HEK293 (cell line): ENCODE measurements around the gene PLEKHG5.
A peak's percentile ranks its signal among the peaks of the same experiment; 100 is the strongest.
"Not testable (repeated sequence)": the region's sequence is repeated elsewhere in the genome, so short reads cannot be mapped to it uniquely, and the experiment has no call there.

Experiments
- CTCF ChIA-PET: fragments of 350-600 bp; formaldehyde crosslinking; extraction: SDS; loops from one replicate; lab custom pipeline; 2021; ENCODE audit warnings: antibody characterized with exemption; lab: Yijun Ruan, JAX
- POLR2A ChIA-PET: fragments of 300-600 bp; formaldehyde crosslinking; extraction: SDS; loops from one replicate; lab custom pipeline; 2020; ENCODE audit warnings: antibody characterized with exemption, inconsistent platforms; lab: Yijun Ruan, JAX
- H3K27ac ChIP-seq: fragments of 200-500 bp; sonication (Bioruptor generic); 2 replicates; pipeline ENCODE4 v1.5.1; 2014; ENCODE audit warnings: low read depth, low read length, control low read depth, inconsistent platforms; ENCODE audit errors: extremely low read depth
- H3K36me3 ChIP-seq, 2 experiments: fragments of 200-500 bp in 1 of 2; sonication (Bioruptor generic) in 1 of 2; 1 replicate in 1 of 2; 2 replicates in 1 of 2; pipeline ENCODE4 v1.5.1; 2014 to 2017; ENCODE audit warnings: inconsistent platforms in 2 of 2, low read length in 2 of 2; ENCODE audit not compliant: control insufficient read depth in 2 of 2, insufficient read depth in 1 of 2
- H3K4me1 ChIP-seq: fragments of 200-500 bp; sonication (Bioruptor generic); 2 replicates; pipeline ENCODE4 v1.5.1; 2014; ENCODE audit warnings: mild to moderate bottlenecking, low read length, inconsistent platforms; ENCODE audit not compliant: control insufficient read depth, insufficient read depth
- H3K4me3 ChIP-seq: 2 replicates; pipeline ENCODE4 v1.5.1; 2011; ENCODE audit warnings: low read depth, mild to moderate bottlenecking, control low read depth, low read length, moderate library complexity
- H3K9me3 ChIP-seq: fragments of 200-500 bp; sonication (Bioruptor generic); 2 replicates; pipeline ENCODE4 v1.5.1; 2014; ENCODE audit warnings: low read depth, low read length, inconsistent platforms; ENCODE audit not compliant: control insufficient read depth, insufficient read depth
- FEZF1 ChIP-seq: fragments of 450-650 bp; formaldehyde crosslinking; IDR thresholded peaks from 2 replicates; pipeline ENCODE4 v1.5.1; 2016; ENCODE audit warnings: missing biosample characterization, missing genetic modification characterization
- KLF1 ChIP-seq: fragments of 450-650 bp; formaldehyde crosslinking; IDR thresholded peaks from 2 replicates; pipeline ENCODE4 v1.5.1; 2016; ENCODE audit warnings: missing biosample characterization, missing genetic modification characterization
- SCRT2 ChIP-seq: fragments of 450-650 bp; formaldehyde crosslinking; IDR thresholded peaks from 2 replicates; pipeline ENCODE4 v1.5.1; 2016; ENCODE audit warnings: missing biosample characterization, missing genetic modification characterization
- YY2 ChIP-seq: fragments of 450-650 bp; formaldehyde crosslinking; IDR thresholded peaks from 2 replicates; pipeline ENCODE4 v1.5.1; 2016; ENCODE audit warnings: missing biosample characterization, missing genetic modification characterization
- ZBTB1 ChIP-seq: fragments of 450-650 bp; formaldehyde crosslinking; IDR thresholded peaks from 2 replicates; pipeline ENCODE4 v1.5.1; 2016; ENCODE audit warnings: missing biosample characterization, missing genetic modification characterization
- ZBTB20 ChIP-seq: fragments of 450-650 bp; formaldehyde crosslinking; IDR thresholded peaks from 2 replicates; pipeline ENCODE4 v1.5.1; 2016; ENCODE audit warnings: missing biosample characterization, missing genetic modification characterization
- ZEB2 ChIP-seq: fragments of 450-650 bp; formaldehyde crosslinking; IDR thresholded peaks from 2 replicates; pipeline ENCODE4 v1.5.1; 2016; ENCODE audit warnings: missing biosample characterization, missing genetic modification characterization
- ZNF121 ChIP-seq: fragments of 450-650 bp; formaldehyde crosslinking; IDR thresholded peaks from 2 replicates; pipeline ENCODE4 v1.5.1; 2016; ENCODE audit warnings: missing biosample characterization, missing genetic modification characterization
- ZNF132 ChIP-seq: fragments of 450-650 bp; formaldehyde crosslinking; IDR thresholded peaks from 2 replicates; pipeline ENCODE4 v1.5.1; 2017; ENCODE audit warnings: missing biosample characterization, missing genetic modification characterization, borderline replicate concordance
- ZNF398 ChIP-seq: fragments of 450-650 bp; formaldehyde crosslinking; IDR thresholded peaks from 2 replicates; pipeline ENCODE4 v1.5.1; 2017; ENCODE audit warnings: missing biosample characterization, missing genetic modification characterization
- ZNF521 ChIP-seq: fragments of 450-650 bp; formaldehyde crosslinking; IDR thresholded peaks from 2 replicates; pipeline ENCODE4 v1.5.1; 2017; ENCODE audit warnings: missing biosample characterization, mild to moderate bottlenecking, missing genetic modification characterization
- ZNF560 ChIP-seq: fragments of 450-650 bp; formaldehyde crosslinking; IDR thresholded peaks from 2 replicates; pipeline ENCODE4 v1.5.1; 2017; ENCODE audit warnings: missing biosample characterization, missing genetic modification characterization, borderline replicate concordance
- ZNF623 ChIP-seq: fragments of 450-650 bp; formaldehyde crosslinking; IDR thresholded peaks from 2 replicates; pipeline ENCODE4 v1.5.1; 2016; ENCODE audit warnings: missing biosample characterization, missing genetic modification characterization
- ZNF658 ChIP-seq: fragments of 450-650 bp; formaldehyde crosslinking; IDR thresholded peaks from 2 replicates; pipeline ENCODE4; 2016; ENCODE audit warnings: missing biosample characterization, missing genetic modification characterization
- ZNF670 ChIP-seq: fragments of 450-650 bp; formaldehyde crosslinking; IDR thresholded peaks from 2 replicates; pipeline ENCODE4 v1.5.1; 2016; ENCODE audit warnings: missing biosample characterization, missing genetic modification characterization, low read depth
- ZNF768 ChIP-seq: fragments of 450-650 bp; formaldehyde crosslinking; IDR thresholded peaks from 2 replicates; pipeline ENCODE4 v1.5.1; 2018; ENCODE audit warnings: missing biosample characterization, mild to moderate bottlenecking, missing genetic modification characterization
- ZNF843 ChIP-seq: fragments of 450-650 bp; formaldehyde crosslinking; IDR thresholded peaks from 2 replicates; pipeline ENCODE4 v1.5.1; 2016; ENCODE audit warnings: missing biosample characterization, missing genetic modification characterization
- TF ChIP-seq, protein P1 (sequence below): fragments of 450-650 bp; formaldehyde crosslinking; IDR thresholded peaks from 2 replicates; pipeline ENCODE4 v1.5.1; 2016; ENCODE audit warnings: missing biosample characterization, missing genetic modification characterization, borderline replicate concordance
- TF ChIP-seq, protein P2 (sequence below): fragments of 450-650 bp; formaldehyde crosslinking; IDR thresholded peaks from 2 replicates; pipeline ENCODE4 v1.5.1; 2016; ENCODE audit warnings: missing biosample characterization, missing genetic modification characterization

Gene PLEKHG5

DNA sequence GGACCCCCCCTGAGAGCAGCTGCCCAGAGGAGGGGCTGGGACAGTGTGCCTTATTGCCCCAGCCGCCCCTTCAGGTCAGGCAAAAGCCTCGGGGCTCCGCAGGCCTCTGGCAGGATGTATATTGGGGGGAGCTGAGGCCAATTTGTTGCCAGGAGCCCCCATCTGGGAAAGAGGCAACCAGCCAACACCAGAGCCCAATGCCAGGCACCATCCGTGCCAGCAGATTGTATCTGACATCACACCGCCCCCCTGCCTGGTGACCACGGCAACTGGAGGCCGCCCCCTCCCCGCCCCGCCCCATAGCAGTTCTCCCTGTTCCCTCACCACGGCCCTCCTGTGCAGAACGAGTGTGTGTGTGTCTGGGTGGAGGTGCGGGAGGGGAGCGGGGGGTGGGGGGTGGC, 3.6 kb upstream of the PLEKHG5 start (continued):
- TF ChIP-seq YY2 (tag by site-specific recombination): no peak

DNA sequence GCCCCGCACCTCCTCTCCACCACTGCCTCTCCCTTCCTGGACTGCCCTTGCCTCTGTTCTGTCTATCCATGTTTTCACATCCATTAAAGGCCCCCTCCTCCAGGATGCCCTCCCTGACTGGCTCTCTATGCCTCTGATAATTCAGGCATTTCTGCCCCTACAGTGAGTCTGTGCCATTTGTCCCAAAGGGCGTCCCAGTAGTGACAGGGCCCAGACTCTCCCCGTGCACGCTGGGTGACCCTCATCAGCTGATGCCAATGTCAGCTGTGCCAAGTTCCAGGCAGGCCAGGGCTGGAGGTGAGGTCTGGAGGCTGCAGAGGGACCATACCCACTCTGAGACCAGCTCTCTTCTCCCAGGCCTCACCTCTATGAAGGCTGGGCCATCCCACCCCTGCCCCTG, 3.2 kb upstream of the PLEKHG5 start:
- Histone ChIP-seq H3K9me3 (no peaks in the 10 kb centered on the region), H3K27ac (no peak overlapping the region), H3K36me3 (peaks cover 0 to 3% of the 10 kb centered on the region in 2 experiments; a peak in 1 of 3 replicates), H3K4me3 (no peak overlapping the region), H3K4me1 (no peaks in the 10 kb centered on the region)
- ChIA-PET POLR2A (no interaction called here), CTCF (interaction anchor here (0.5 kb wide), 1 partner anchor 119 kb away, joined by 3 read pairs; no protein-coding TSS in a partner anchor)
- TF ChIP-seq ZEB2 (tag by site-specific recombination) (no peak), ZNF670 (tag by site-specific recombination) (no peak), FEZF1 (tag by site-specific recombination) (no peak), ZNF398 (tag by site-specific recombination) (no peak), ZNF521 (tag by site-specific recombination) (no peak), SCRT2 (tag by site-specific recombination) (no peak), ZNF560 (tag by site-specific recombination) (no peak), ZBTB1 (no peak), KLF1 (no peak), ZNF658 (no peak), ZNF843 (no peak), ZBTB20 (tag by site-specific recombination) (no peak), ZNF132 (tag by site-specific recombination) (no peak), ZNF623 (tag by site-specific recombination) (no peak), ZNF768 (tag by site-specific recombination) (no peak)
- TF ChIP-seq, protein P1, sequence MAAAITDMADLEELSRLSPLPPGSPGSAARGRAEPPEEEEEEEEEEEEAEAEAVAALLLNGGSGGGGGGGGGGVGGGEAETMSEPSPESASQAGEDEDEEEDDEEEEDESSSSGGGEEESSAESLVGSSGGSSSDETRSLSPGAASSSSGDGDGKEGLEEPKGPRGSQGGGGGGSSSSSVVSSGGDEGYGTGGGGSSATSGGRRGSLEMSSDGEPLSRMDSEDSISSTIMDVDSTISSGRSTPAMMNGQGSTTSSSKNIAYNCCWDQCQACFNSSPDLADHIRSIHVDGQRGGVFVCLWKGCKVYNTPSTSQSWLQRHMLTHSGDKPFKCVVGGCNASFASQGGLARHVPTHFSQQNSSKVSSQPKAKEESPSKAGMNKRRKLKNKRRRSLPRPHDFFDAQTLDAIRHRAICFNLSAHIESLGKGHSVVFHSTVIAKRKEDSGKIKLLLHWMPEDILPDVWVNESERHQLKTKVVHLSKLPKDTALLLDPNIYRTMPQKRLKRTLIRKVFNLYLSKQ: no peak

DNA sequence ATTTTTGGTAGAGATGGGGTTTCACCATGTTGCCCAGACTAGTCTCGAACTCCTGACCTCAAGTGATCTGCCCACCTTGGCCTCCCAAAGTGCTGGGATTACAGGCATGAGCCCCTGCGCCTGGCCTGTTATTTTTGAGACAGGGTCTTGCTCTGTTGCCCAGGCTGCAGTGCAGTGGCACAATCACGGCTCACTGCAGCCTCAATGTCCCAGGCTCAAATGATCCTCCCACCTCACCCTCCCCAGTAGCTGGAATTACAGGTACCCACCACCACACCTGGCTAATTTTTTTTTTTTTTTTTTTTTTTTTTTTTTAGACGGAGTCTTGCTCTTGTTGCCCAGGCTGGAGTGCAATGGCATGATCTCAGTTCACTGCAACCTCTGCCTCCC, 2.4 kb upstream of the PLEKHG5 start:
- H3K36me3 ChIP-seq, H3K9me3 ChIP-seq, H3K27ac ChIP-seq, H3K4me1 ChIP-seq, POLR2A ChIA-PET, H3K4me3 ChIP-seq: not testable (repeated sequence)
- CTCF ChIA-PET: interaction anchor here (0.6 to 1.1 kb wide), 3 partner anchors 26 to 875 kb away, joined by 3 to 5 read pairs (median 4); no protein-coding TSS in a partner anchor
- TF ChIP-seq ZNF121 (tag by site-specific recombination): peak; percentile 95
- TF ChIP-seq, protein P2, sequence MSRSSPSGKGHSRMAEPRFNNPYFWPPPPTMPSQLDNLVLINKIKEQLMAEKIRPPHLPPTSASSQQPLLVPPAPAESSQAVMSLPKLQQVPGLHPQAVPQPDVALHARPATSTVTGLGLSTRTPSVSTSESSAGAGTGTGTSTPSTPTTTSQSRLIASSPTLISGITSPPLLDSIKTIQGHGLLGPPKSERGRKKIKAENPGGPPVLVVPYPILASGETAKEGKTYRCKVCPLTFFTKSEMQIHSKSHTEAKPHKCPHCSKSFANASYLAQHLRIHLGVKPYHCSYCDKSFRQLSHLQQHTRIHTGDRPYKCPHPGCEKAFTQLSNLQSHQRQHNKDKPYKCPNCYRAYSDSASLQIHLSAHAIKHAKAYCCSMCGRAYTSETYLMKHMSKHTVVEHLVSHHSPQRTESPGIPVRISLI (tag by site-specific recombination): peak; percentile 83
